NCI-H526 treated with DMSO at 0.1 percent for 48 hours (cell line): ENCODE data around the gene RHCE.
"Not testable (repeated sequence)": the region's sequence is repeated elsewhere in the genome, so short reads cannot be mapped to it uniquely, and the experiment has no call there.

Experiments
- DNase-seq: peaks from one replicate; lab custom pipeline; 2025; lab: John Stamatoyannopoulos, UW

RHCE gene

GRCh38 chr1:25420715-25421114, at the start of gene RHCE:
Gene RHCE, minus strand, starts transcription at chr1:25420825. Its CDS starts 39 bp downstream, at chr1:25420786.
- DNase-seq = not testable (repeated sequence)

- no peak for DNase-seq
These were observed 48.6 kb upstream of the RHCE start for GRCh38 chr1:25469177-25469576.

- no peak for DNase-seq
These were observed 47.4 kb upstream of the RHCE start for GRCh38 chr1:25468033-25468432.

GRCh38 chr1:25467616-25468015, 47.0 kb upstream of the RHCE start:
- no peak for DNase-seq

GRCh38 chr1:25467193-25467592, 46.6 kb upstream of the RHCE start:
- DNase-seq = no peak

- no peak for DNase-seq
These were observed 42.1 kb upstream of the RHCE start for GRCh38 chr1:25462732-25463131.

- DNase-seq = no peak
These were observed 41.2 kb upstream of the RHCE start for GRCh38 chr1:25461849-25462248.

- DNase-seq = not testable (repeated sequence)
These were observed 40.2 kb upstream of the RHCE start for GRCh38 chr1:25460816-25461215.

GRCh38 chr1:25460020-25460419, 39.4 kb upstream of the RHCE start:
- no peak for DNase-seq

- no peak for DNase-seq
These were observed 38.1 kb upstream of the RHCE start for GRCh38 chr1:25458541-25459298.

- DNase-seq = no peak
These were observed 35.9 kb upstream of the RHCE start for GRCh38 chr1:25456502-25456901.

- DNase-seq = no peak
These were observed 31.3 kb upstream of the RHCE start for GRCh38 chr1:25451908-25452307.

- no peak for DNase-seq
These were observed 30.3 kb upstream of the RHCE start for GRCh38 chr1:25450891-25451290.

GRCh38 chr1:25447547-25447946, 26.9 kb upstream of the RHCE start:
- DNase-seq = no peak

GRCh38 chr1:25445993-25446538, 25.4 kb upstream of the RHCE start:
- no peak for DNase-seq

- DNase-seq = not testable (repeated sequence)
These were observed 24.0 kb upstream of the RHCE start for GRCh38 chr1:25444604-25445003.

GRCh38 chr1:25443030-25443699, 22.5 kb upstream of the RHCE start:
- no peak for DNase-seq

- DNase-seq = no peak
These were observed 21.6 kb upstream of the RHCE start for GRCh38 chr1:25442178-25442577.

- DNase-seq = no peak
These were observed 18.7 kb upstream of the RHCE start for GRCh38 chr1:25439287-25439686.

GRCh38 chr1:25437672-25438071, 17.0 kb upstream of the RHCE start:
- DNase-seq = no peak

- DNase-seq = no peak
These were observed 14.9 kb upstream of the RHCE start for GRCh38 chr1:25435397-25436108.

GRCh38 chr1:25433389-25434186, 13.0 kb upstream of the RHCE start:
- DNase-seq = no peak
